NCI-H2196 treated with DMSO at 0.1 percent for 48 hours (cell line): Measurements from ENCODE around the gene KERA.

ENCODE experiments used
- DNase-seq: peaks from one replicate; lab custom pipeline; 2025; ENCODE audit not compliant: unreplicated experiment; lab: John Stamatoyannopoulos, UW

KERA gene

DNA sequence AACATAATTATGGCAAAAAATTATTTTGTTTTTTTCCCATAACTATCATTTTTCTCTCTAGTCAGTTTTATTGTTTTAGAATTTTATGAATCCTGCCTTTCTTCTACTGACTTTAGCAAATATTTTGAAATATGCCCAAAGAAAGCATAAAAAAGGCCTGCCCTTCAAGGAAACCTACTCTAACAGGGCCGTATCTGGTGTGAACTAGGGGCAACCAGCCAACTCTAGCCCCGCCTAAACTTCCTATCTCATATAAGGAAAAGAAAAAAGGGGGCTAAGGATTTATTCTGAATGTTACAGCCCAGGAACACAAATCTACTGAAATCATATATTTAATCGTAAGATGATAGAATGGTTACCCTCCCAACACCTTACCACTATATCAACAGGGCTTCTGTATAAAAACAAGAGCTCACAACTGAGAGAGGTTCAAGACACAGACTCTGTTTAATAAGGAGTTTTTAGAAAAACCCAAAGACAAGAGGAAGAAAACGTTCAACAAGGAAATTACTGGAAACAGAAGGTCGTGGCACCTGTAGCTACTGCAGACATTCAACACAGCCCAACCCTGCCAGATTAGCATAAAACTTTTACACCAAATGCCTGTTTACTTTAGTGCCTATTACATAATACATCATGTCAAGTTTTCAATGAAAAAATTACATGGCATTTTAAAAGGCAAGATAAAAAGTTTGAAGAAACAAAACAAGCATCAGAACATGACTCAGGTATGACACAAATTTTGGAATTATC, 40.1 kb downstream of the KERA start:
- DNase-seq = no peak

DNA sequence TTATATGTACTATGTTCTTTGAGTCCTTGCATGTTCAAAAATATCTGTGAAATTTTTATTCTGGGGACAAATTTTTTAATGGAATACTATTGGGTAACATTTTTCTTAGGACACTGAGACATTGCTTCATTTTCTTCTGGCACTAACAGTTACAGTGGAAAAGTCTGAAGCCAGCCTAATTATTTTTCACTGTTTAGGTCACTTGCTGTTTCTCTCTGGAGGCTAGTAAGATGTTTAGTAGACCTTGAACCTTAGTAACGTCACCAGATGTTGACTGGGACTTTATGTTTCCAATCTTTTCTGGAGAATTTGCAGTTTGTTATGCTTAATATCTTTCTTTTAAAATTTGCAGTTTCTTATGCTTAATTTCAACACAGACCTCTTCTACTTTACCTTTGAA, 40.8 kb downstream of the KERA start:
- DNase-seq = no peak

DNA sequence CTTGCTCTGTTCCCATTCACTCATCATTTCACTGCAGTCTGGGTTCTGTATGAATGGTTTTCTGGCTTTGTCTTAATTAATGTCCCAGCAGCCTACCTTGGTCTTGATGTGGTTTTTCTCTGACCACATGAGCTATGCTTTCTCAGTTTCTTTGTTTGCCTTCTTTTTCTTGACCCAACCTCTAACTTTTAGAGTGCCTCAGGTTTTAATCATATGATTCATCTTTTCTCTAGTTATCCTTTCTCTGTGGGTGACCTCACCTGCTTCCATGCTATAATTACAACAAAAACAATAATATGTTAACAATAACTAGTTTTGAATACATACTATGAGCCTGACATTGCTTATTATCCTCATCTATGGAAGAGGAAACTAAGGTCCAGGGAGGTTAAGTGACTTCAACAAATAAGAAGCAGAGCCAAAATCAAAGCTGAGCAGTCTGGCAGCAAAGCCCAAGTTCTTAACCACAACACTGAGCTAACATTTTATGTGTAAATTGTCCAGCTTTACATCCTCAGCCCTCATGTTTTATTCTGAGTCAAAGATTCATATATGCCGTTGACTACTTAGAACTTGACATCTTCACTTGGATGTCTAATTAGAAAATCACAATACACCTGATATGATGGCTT, 48.4 kb downstream of the KERA start:
- no peak for DNase-seq

DNA sequence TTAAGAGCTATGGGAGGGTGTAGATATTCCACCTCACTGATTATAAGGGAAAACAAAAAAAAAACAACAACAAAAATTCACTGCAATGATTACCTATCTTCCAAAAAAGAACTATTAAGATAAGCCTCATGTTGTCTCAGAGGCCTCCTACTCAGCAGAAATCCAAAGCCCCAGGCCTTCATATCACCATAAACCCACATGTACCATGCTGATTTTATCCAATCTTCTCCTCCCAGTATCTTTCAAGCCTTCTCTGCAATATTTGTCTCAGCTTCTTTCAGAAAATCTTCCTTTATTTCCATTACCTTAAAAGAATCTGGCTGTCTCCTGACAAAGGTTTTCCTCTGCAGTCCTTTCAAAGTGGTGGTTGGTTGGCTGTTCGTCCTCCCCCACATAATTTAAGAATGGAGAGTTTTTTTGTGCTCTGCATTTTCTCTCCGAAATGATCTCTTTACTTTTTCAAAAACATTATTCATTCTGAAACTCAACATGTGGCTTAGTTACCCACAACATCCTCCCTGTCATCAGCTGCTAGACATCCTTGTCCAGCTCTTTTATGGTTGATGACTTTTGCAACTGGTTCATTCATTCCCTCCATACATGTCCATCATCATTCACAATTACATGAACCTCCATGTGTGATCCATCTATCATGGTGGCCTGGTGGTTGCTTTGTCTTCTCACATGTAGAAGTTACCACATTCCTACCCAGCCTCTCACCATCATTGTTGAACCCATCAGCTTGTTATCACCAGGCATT, 50.1 kb downstream of the KERA start:
- no peak for DNase-seq

DNA sequence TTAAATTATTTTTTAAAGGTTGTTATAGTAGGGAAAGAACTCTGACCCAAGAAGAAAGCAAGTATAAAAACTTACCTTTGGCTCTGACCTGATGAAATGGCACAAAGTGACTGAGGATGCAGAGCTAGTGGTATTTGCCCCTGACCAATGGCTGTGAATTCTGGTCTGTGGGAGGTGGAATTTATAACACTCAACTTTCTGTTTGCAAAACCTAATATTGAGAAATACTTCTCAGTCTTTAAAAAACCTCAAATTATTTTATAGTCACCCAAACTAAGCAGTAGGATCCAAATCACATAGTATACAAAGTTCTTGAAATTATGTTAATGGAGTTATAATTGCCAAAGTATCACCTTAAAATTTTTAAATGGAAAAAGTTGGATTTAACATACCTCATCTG, 53.0 kb downstream of the KERA start, which contains the start of gene EPYC:
EPYC (minus strand) TSS at position 101 of the 400 bp plus-strand sequence. CDS start 2,407 bp downstream, outside the sequence.
- no peak for DNase-seq

DNA sequence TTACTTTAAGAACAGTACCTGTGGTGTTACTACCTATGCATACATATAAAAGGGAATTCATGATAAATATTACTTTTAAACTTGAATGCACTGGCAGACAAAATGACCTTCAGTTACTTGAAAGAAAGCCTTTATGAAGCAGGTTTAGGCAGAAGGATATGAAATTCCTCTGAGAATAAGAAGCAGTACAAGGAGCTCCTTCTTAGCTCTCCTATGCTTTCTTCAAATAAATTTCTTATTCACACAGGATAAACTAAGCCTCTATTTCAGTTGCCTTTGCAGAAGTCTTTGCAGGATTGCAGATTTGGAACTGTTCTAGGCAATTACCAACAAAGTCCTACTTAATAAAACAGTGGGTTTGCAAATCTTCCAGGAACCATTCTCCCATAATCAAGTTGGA, 54.1 kb downstream of the KERA start:
- DNase-seq = no peak

DNA sequence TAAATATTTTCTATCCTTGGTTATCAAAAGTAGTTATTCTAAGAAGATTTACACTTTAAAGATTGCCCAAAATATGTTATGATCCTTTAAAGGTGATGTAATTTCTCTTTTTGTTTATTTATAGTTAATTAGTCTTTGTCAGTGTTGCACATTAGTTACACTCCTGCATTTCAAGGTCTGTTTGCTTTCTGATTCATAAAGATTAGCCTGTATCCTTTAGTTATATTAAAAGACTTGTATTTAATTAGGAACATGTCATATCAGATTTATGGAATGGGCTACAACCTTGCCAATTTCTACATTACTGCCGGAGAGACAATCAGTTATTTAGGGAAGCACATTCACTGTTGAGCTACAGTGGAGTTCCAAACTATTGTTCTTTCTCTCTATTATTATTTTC, 56.5 kb downstream of the KERA start:
- no peak for DNase-seq
